Hippocampal formation (tissue), 2 donors: ENCODE results near the gene USP46.

Experiments
- DNase-seq, 2 donors: peaks; one replicate each; lab custom pipeline; 2025; lab: John Stamatoyannopoulos, UW

The USP46 gene

DNA sequence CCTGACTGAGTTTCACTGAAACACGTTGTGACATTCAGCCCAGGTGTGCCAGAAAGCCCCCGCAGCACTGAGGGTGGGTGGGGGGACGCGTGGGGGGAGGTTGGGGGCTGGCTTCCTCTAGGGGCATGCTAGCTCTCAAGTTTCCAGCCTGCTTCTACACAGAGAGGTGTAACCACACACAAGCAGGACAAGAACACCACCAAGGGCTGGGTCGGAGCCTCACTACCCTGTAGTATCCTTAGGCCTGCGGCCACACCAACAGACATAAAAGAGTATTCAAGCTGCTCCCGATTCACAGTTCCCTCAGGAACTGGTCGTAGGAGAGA is 1.8 kb downstream of the USP46 start:
- no peak for DNase-seq

- DNase-seq: no peak
Observed at GRCh38 chr4:52655506-52655905, 3.6 kb downstream of the USP46 start.

GRCh38 chr4:52651996-52652672 is 7.0 kb downstream of the USP46 start:
- no peak for DNase-seq

DNA sequence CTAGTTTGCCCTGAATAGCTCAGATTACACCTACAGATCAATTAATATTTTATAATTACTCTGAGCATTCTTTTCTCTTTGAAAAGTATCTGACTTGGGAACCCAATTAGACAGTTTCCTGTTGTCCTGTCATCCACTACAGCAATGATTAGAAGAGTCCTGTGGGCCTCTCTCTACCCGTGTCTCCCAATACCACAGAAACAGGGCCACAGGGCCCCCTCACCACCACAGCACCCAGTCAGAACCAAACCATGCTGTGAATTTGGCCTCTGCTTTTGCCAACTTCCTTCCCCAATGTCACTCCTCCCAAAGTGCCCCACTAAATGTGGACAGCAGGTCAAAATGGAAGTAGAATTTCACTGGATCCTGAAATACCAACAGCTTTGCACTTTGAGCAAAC is 10.3 kb downstream of the USP46 start:
- no peak for DNase-seq

- no peak for DNase-seq
Observed at GRCh38 chr4:52646741-52647140, 12.4 kb downstream of the USP46 start.

- DNase-seq: no peak
Observed at GRCh38 chr4:52646096-52646495, 13.0 kb downstream of the USP46 start.

- DNase-seq: no peak
Observed at GRCh38 chr4:52645300-52645699, 13.8 kb downstream of the USP46 start.

DNA sequence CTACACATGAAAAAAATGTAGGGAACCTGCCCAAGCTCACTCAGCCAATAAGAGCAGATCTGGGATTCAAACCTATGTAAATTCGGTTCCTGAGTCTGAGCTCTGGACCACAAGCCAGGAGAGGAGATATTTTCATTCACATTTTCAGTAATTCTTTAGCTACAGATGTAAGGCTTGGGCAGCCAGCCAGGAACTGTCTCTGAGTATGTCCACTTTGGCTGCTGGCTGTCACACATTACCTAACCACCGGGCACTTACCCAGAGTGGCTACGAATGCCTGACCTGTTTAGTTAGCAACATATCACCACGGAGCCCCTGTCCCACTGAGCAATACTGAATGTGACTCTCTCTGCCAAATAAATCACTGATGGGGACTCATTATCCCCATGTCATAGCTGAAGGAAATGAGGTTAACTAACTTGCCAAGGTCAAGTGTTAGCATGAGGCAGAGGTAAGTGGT is 15.3 kb downstream of the USP46 start:
- no peak for DNase-seq

DNA sequence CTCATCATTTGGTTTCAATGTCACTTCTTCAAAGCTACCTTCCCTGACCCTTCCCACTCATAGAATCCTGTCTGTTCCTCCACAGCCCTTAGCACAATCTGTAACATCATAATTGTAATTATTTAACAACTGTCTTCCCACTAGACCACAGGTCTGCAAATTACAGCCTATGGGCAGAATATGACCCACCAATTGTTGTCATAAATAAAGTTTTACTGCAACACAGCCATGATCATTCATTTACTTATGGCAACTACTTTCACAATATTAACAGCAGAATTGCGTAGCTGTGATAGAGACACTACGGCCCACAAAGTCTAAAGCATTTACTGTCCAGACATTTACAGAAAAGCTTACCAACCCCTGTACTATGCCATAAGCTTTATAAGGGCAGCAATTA is 15.9 kb downstream of the USP46 start:
- DNase-seq: no peak

DNA sequence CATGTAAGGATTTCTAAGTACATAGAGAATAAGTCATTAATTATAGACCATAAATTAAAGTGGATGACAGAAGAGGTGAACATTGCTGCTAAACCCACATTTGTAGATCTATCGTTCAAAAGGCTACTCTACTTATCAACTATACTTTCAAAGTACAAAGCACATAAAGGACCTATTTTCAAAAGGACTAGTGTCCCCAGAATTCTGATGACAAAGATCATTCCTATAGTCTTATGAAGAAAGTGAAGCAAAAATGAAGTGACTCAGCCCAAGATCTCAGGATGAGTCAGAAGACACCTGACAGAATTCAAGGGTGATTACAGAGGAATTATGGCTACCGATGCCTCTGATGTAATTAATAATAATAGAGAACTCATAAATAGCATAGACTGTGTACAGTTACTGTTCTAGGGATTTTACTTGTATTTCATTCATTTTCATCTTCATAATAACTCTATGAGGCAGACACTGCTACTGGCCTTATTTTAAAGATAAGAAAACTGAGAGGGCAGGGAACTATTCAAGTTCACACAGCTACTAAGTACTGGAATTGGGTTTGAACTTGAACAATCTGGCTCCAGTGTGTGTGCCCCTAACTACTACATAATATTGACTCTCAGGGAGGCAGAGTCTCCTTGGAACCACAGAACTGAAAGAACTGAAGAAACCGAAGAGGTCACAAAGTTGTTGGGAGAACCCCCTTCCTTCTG is 17.1 kb downstream of the USP46 start:
- DNase-seq: no peak

DNA sequence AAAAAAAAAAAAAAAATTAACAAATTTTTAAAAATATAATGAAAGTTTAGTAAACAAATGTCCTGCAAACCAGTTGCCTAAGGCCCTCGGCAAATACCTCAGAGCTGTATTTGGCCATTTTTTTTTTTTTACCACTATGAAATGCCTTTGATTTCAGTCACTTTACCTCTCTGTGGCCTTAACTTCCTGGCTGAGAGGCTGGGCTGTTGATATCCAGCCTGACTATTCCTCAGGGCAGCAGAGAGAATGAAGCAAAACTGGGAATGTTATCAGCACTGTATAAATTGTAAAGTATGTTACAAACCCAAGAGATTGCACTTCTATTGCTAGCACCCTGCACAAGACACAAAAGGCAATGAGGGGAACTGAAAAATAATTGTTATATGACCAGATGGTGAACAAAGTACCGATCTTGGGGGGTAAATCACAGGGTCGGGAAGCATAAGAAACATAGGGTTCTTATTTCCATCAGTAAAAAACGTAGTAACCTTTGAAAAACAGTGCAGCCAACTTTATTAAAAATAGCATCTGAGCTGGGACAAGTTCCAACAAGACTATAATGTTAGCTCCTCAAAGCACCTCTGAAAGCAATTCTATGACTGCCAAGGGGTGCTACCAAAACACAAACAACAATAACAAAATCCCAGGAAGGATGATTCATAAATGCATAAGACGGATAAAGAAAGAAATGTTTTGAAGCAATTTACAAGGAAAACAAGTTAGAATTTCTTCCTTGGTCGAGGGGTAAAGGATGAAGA is 18.1 kb downstream of the USP46 start:
- no peak for DNase-seq

DNA sequence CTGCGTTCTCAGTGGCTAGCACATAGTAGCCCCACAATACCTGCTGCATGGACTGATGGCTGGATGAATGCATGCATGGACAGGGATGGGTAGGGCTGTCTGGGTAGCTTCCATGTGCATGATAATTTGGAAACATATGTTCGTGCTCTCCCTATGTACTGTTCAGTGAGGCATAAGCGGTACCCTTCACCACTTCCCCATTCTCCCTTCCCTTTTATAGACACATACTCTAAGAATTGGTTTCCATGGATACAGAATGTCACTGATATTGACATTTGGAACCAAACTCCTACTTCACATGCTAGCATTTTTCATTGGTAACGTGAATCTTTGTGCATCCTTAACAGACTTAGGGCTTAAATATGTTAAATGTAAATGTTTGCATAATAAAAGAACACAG is 20.4 kb downstream of the USP46 start:
- DNase-seq: no peak

DNA sequence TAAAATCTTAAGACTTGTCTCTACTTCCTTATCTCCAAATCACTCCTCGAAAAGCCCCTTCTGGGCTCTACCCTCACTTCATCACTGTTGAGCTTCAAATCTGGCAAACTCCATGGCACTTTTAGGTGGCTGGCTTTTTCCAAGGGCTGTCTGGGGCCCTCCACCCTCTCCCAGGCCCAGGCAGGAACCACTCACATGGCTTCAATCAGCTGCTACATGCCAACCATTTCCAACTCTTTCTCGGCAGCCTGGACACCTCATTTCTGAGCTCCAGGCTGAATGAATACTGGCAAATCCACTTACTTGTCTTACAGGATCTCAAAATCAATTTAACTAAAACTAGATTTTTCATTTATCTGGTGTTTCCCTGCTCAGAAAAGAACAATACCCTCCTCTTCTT is 22.0 kb downstream of the USP46 start:
- DNase-seq: no peak

- no peak for DNase-seq
Observed at GRCh38 chr4:52635560-52635959, 23.5 kb downstream of the USP46 start.

GRCh38 chr4:52635130-52635529 is 24.0 kb downstream of the USP46 start:
- no peak for DNase-seq

GRCh38 chr4:52633846-52634245 is 25.3 kb downstream of the USP46 start:
- no peak for DNase-seq

- DNase-seq: no peak
Observed at GRCh38 chr4:52628974-52629373, 30.1 kb downstream of the USP46 start.

DNA sequence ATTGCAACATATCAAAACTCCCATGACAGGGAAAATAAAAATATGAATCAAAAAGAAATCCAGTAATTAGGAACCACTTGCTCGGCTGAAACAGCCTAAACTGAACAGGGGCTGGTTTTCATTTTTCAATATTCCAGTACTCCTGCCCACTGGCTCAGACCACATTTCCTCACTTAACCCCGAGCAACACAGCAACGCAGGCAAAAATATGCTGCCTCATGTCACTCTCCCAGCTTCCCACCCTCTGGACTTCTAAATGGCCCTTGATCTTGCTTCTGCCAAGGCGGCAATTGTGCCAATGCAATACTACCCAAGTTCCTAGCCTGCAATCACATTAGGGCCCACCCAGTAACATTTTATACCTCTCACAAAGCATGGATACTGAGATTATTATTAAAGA is 30.6 kb downstream of the USP46 start:
- no peak for DNase-seq

DNA sequence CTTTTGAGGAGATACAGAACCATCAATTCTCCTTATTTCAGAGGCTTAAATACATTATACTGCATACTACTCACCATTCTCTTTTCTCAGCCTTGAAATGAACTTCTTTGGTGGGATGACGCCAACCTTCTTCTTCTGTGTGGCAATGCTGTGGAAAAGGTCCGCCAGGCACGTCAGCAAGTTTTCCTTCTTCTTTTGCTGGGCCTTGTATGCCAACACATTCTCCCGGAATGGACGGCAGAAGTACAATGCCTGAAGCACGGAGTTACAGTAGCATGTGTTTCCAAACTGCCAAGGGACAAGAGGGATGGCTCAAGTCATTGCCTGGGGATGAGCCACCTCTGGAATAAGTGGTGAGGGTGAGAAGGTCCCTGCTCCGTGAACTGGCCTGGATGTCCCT is 31.2 kb downstream of the USP46 start:
- no peak for DNase-seq

DNA sequence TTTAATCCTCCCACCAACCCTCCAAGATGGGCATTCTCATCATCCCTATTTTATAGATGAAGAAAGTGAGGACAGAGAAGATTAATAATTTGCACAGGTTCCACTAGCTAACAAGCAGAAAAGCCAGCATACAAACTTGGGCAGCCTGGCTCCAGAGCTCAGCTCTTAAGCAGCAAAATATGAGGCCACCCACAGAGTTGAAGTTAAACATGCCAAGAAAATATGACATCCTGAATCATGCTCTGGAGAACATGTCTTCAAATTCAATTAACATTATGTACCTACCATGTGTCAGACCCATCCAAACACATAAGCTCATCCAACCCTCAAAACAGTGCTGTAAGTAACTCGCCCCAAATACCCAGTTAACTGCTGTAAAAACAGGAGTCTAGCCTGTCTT is 33.9 kb downstream of the USP46 start:
- DNase-seq: no peak

DNA sequence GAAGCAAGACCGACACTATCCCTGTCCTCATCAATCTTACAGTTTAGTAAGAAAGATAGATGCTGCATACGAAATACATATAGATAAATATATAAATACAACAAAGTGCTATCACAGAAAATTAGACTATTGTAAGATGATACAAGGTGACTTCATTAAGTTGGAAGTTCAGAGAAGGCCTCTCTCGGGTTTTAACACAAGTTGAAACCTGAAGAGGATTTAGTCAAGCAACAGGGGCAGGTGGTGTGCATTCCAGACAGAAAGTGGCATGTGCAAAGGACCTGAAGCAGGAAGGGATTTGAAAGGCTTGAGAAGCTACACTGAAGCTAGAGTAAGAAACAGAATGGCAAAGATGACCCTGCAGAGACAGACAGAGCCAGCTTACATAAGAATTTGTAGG is 36.5 kb downstream of the USP46 start:
- no peak for DNase-seq

DNA sequence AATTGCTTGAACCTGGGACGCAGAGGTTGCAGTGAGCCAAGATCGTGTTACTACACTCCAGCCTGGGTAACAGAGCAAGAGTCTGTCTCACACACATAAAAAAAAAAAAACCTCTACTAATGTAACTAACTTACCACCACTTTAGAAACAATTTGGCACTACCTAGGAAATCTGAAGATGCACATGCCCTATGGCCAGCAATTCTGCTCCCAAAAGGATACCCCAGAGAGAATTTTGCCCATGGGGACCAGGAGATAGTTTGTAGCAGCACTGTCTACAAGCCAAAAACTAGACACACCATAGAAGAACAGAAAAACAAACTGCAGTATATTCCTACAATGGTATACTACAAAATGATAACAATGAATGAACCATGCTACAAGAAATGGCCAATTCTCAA is 37.5 kb downstream of the USP46 start:
- DNase-seq: no peak

GRCh38 chr4:52619591-52619931 is 39.5 kb downstream of the USP46 start:
- no peak for DNase-seq
